Keratinocyte (primary cell): ENCODE measurements around the gene E2F3. TPM values are rescaled to one million over a fixed set of nuclear protein-coding genes. Genes with fewer than 3 reads are reported as not detected.

Source experiments
- DNase-seq: peaks from one replicate; pipeline ENCODE4 v3.0.0-alpha.2; 2011; ENCODE audit warnings: low read depth, missing footprints, low spot score
- FAIRE-seq: peaks from 2 replicates; lab custom pipeline; 2011; peaks lifted over from hg19 to GRCh38; lab: Jason Lieb, UNC
- H2AFZ ChIP-seq: 2 replicates; pipeline ENCODE4 v1.6.0; 2012; ENCODE audit warnings: low read length, control low read depth, inconsistent platforms; ENCODE audit not compliant: control insufficient read depth
- H3K27ac ChIP-seq: 2 replicates; pipeline ENCODE4 v1.5.1; 2011; ENCODE audit warnings: low read length; ENCODE audit not compliant: control insufficient read depth, insufficient read depth
- H3K27me3 ChIP-seq: 3 replicates; pipeline ENCODE4 v1.6.0; 2011; ENCODE audit warnings: low read length; ENCODE audit not compliant: control insufficient read depth, insufficient read depth; ENCODE audit errors: extremely low read depth
- H3K36me3 ChIP-seq, 2 experiments: 2 replicates in 1 of 2; 3 replicates in 1 of 2; pipeline ENCODE4 v1.5.1; 2011; ENCODE audit warnings: low read length in 2 of 2, mild to moderate bottlenecking in 1 of 2; ENCODE audit not compliant: control insufficient read depth in 2 of 2, insufficient read depth in 2 of 2; ENCODE audit errors: extremely low read depth in 1 of 2
- H3K4me1 ChIP-seq: 3 replicates; pipeline ENCODE4 v1.5.1; 2011; ENCODE audit warnings: low read length; ENCODE audit not compliant: control insufficient read depth, insufficient read depth; ENCODE audit errors: extremely low read depth
- H3K4me2 ChIP-seq: 3 replicates; pipeline ENCODE4 v1.6.0; 2011; ENCODE audit warnings: low read depth, low read length; ENCODE audit not compliant: control insufficient read depth, insufficient read depth; ENCODE audit errors: extremely low read depth
- H3K4me3 ChIP-seq, 3 experiments: fragments of 200-600 bp in 1 of 3; sonication (generic) in 1 of 3; 2 replicates in 2 of 3; 3 replicates in 1 of 3; pipeline ENCODE4 v1.5.1; 2011 to 2016; ENCODE audit warnings: low read length in 3 of 3, mild to moderate bottlenecking in 3 of 3, control low read depth in 2 of 3, inconsistent platforms in 1 of 3, low read depth in 1 of 3, mixed read lengths in 1 of 3, mixed run types in 1 of 3, moderate library complexity in 1 of 3; ENCODE audit not compliant: control insufficient read depth in 2 of 3, insufficient read depth in 2 of 3; ENCODE audit errors: extremely low read depth in 1 of 3
- H3K79me2 ChIP-seq: 2 replicates; pipeline ENCODE4 v1.6.0; 2012; ENCODE audit warnings: low read length; ENCODE audit not compliant: control insufficient read depth, insufficient read depth
- H3K9ac ChIP-seq: 3 replicates; pipeline ENCODE4 v1.6.0; 2011; ENCODE audit warnings: low read length; ENCODE audit not compliant: control insufficient read depth, insufficient read depth; ENCODE audit errors: extremely low read depth
- H3K9me1 ChIP-seq: 3 replicates; pipeline ENCODE4 v1.6.0; 2011; ENCODE audit warnings: low read length; ENCODE audit not compliant: control insufficient read depth, insufficient read depth; ENCODE audit errors: extremely low read depth
- H3K9me3 ChIP-seq: 2 replicates; pipeline ENCODE4 v1.5.1; 2012; ENCODE audit warnings: low read depth, low read length; ENCODE audit not compliant: control insufficient read depth
- H4K20me1 ChIP-seq: 3 replicates; pipeline ENCODE4 v1.6.0; 2011; ENCODE audit warnings: low read length; ENCODE audit not compliant: control insufficient read depth, insufficient read depth; ENCODE audit errors: extremely low read depth
- CTCF ChIP-seq, 3 experiments: IDR thresholded peaks in 1 of 3; conservative IDR thresholded peaks in 1 of 3; optimal IDR thresholded peaks in 1 of 3; 2 replicates in 2 of 3; 3 replicates in 1 of 3; pipeline versions ENCODE3 to v1.5.1; 2011; ENCODE audit warnings: low read length in 3 of 3, mild to moderate bottlenecking in 3 of 3, moderate library complexity in 2 of 3, control low read depth in 1 of 3, inconsistent platforms in 1 of 3; ENCODE audit not compliant: insufficient read depth in 2 of 3; ENCODE audit errors: extremely low read depth in 1 of 3
- EZH2 ChIP-seq: IDR thresholded peaks from one replicate; pipeline ENCODE4 v1.6.1; 2012; ENCODE audit warnings: inconsistent platforms, mild to moderate bottlenecking, low read length, moderate library complexity
- dilution Hi-C: fragments of 300-500 bp; cut with MboI; formaldehyde crosslinking; loops from one replicate; pipeline ENCODE4 v1.7.0; 2020; ENCODE audit warnings: low sequenced_read_pairs; ENCODE audit not compliant: extremely low pct_ligation_motif_present
- polyA plus RNA-seq, 5 experiments: library from polyadenylated mRNA; depleted of rRNA in 3 of 5; stranded (reverse) in 3 of 5; stranded (forward) in 1 of 5; unstranded in 1 of 5; fragments of >200 nt; gene quantifications; 1 replicate in 1 of 5; 2 replicates in 3 of 5; 3 replicates in 1 of 5; pipeline versions ENCODE4 v1.2.1 to v1.2.3, GENCODE V29; 2011 to 2012; ENCODE audit warnings: missing spikeins in 2 of 5, low read depth in 1 of 5, low replicate concordance in 1 of 5

Gene E2F3
- polyA plus RNA-seq, 1 donor (not counting 4 experiments of a cell fraction or from before 2014, with no cell fraction given), result 14.6 TPM

GRCh38 chr6:20472748-20473147, 71.1 kb downstream of the E2F3 start:
- H3K4me1 ChIP-seq, result no peaks in the 10 kb centered on the region
- DNase-seq, result no peak
- no peak for TF ChIP-seq EZH2
- TF ChIP-seq CTCF (optimal IDR thresholded peaks at IDR 0.05 in 1 of 3, IDR thresholded peaks at IDR 0.05 in 1 of 3, conservative IDR thresholded peaks at IDR 0.05 in 1 of 3; ENCODE audit: extremely low read depth in 1 of 3, insufficient read depth in 2 of 3, low read length in 3 of 3), result no peak
- no peak overlapping the region for H3K4me2 ChIP-seq
- H3K9me1 ChIP-seq, result peaks cover 2% of the 10 kb centered on the region
- peaks cover 2 to 3% of the 10 kb centered on the region in 2 experiments for H3K36me3 ChIP-seq
- no peak overlapping the region for H3K27ac ChIP-seq
- no peaks in the 10 kb centered on the region for H3K27me3 ChIP-seq
- no peaks in the 10 kb centered on the region for H3K9me3 ChIP-seq
- FAIRE-seq, result no peak
- no peak overlapping the region for H2AFZ ChIP-seq
- H3K4me3 ChIP-seq, result no peak overlapping the region
- H3K9ac ChIP-seq, result no peak overlapping the region
- H4K20me1 ChIP-seq, result no peaks in the 10 kb centered on the region
- dilution Hi-C loops, result no loop called here
- peaks cover 73% of the 10 kb centered on the region for H3K79me2 ChIP-seq

- H3K9me3 ChIP-seq, result no peaks in the 10 kb centered on the region
- no peaks in the 10 kb centered on the region for H3K4me1 ChIP-seq
- FAIRE-seq, result no peak
- dilution Hi-C loops, result no loop called here
- no peaks in the 10 kb centered on the region for H3K27me3 ChIP-seq
- no peak overlapping the region for H3K4me3 ChIP-seq
- no peaks in the 10 kb centered on the region for H4K20me1 ChIP-seq
- no peak overlapping the region for H3K27ac ChIP-seq
- H3K36me3 ChIP-seq, result peaks cover 2 to 3% of the 10 kb centered on the region in 2 experiments
- H3K9ac ChIP-seq, result no peak overlapping the region
- TF ChIP-seq EZH2, result no peak
- no peak for TF ChIP-seq CTCF (optimal IDR thresholded peaks at IDR 0.05 in 1 of 3, IDR thresholded peaks at IDR 0.05 in 1 of 3, conservative IDR thresholded peaks at IDR 0.05 in 1 of 3; ENCODE audit: extremely low read depth in 1 of 3, insufficient read depth in 2 of 3, low read length in 3 of 3)
- peaks cover 2% of the 10 kb centered on the region for H3K9me1 ChIP-seq
- no peak overlapping the region for H3K4me2 ChIP-seq
- peaks cover 65% of the 10 kb centered on the region for H3K79me2 ChIP-seq
- no peak for DNase-seq
- no peak overlapping the region for H2AFZ ChIP-seq
Measured at GRCh38 chr6:20473518-20473917, 71.8 kb downstream of the E2F3 start.
